Activated CD4-positive, alpha-beta T cell treated with anti-CD3 and anti-CD28 coated beads, Interleukin-2, amount 10 ng/mL, durations not matched to agents 7 days and 5 days (primary cell): ENCODE data around the gene TMC7. TPM values are rescaled to one million over a fixed set of nuclear protein-coding genes. Genes with fewer than 3 reads are reported as not detected.

Experiments
- CTCF ChIA-PET: fragments of 350-600 bp; sonication (Branson Sonifier 250); formaldehyde crosslinking; loops from one replicate; lab custom pipeline; 2021; ENCODE audit warnings: antibody characterized with exemption; lab: Charles Lee
- POLR2A ChIA-PET: fragments of 350-600 bp; sonication (Branson Sonifier 250); formaldehyde crosslinking; loops from one replicate; lab custom pipeline; 2021; ENCODE audit warnings: antibody characterized with exemption; lab: Charles Lee
- DNase-seq: peaks from one replicate; pipeline ENCODE4 v3.0.0-alpha.2; 2020
- H3K27ac Mint-ChIP-seq: one replicate; pipeline ENCODE4 v1.8.0; 2021; ENCODE audit warnings: mild to moderate bottlenecking, moderate library complexity, mixed read lengths
- H3K27me3 Mint-ChIP-seq: one replicate; pipeline ENCODE4 v1.8.0; 2021; ENCODE audit warnings: mixed read lengths
- H3K36me3 Mint-ChIP-seq: one replicate; pipeline ENCODE4 v1.8.0; 2021; ENCODE audit warnings: low read depth, mixed read lengths
- H3K4me1 Mint-ChIP-seq: one replicate; pipeline ENCODE4 v1.8.0; 2021; ENCODE audit warnings: mixed read lengths
- H3K4me3 Mint-ChIP-seq: one replicate; pipeline ENCODE4 v1.8.0; 2021; ENCODE audit warnings: mild to moderate bottlenecking, moderate library complexity, mixed read lengths
- H3K9me3 Mint-ChIP-seq: one replicate; pipeline ENCODE4 v1.8.0; 2021; ENCODE audit warnings: mixed read lengths
- total RNA-seq, 2 experiments: library from RNA; stranded (reverse); gene quantifications; one replicate each; pipeline ENCODE4 v1.2.3, GENCODE V29; 2021

Gene TMC7
- total RNA-seq, 2 experiments from 2014 or later = not detected

- POLR2A ChIA-PET = no interaction called here
- CTCF ChIA-PET = interaction anchor here (2.4 kb wide), 1 partner anchor 11 kb away, joined by 6 read pairs; no protein-coding TSS in a partner anchor
- H3K27ac Mint-ChIP-seq = no peak overlapping the region
- H3K9me3 Mint-ChIP-seq = no peaks in the 10 kb centered on the region
- H3K36me3 Mint-ChIP-seq = no peaks in the 10 kb centered on the region
- DNase-seq = no peak
- H3K27me3 Mint-ChIP-seq = peaks cover 1% of the 10 kb centered on the region
- H3K4me1 Mint-ChIP-seq = no peaks in the 10 kb centered on the region
- H3K4me3 Mint-ChIP-seq = no peak overlapping the region
Measured at GRCh38 chr16:19105891-19106624, 122.3 kb downstream of the TMC7 start.

- no peak for DNase-seq
- ChIA-PET CTCF (no interaction called here), POLR2A (no interaction called here)
- Mint-ChIP-seq H3K9me3 (no peaks in the 10 kb centered on the region), H3K4me1 (no peaks in the 10 kb centered on the region), H3K4me3 (no peak overlapping the region), H3K36me3 (no peaks in the 10 kb centered on the region), H3K27ac (no peak overlapping the region), H3K27me3 (no peaks in the 10 kb centered on the region)
Measured at GRCh38 chr16:19106625-19107020, 122.9 kb downstream of the TMC7 start.

- no peak overlapping the region for H3K4me3 Mint-ChIP-seq
- peaks cover 3% of the 10 kb centered on the region for H3K4me1 Mint-ChIP-seq
- no peaks in the 10 kb centered on the region for H3K9me3 Mint-ChIP-seq
- no peak for DNase-seq
- POLR2A ChIA-PET = no interaction called here
- CTCF ChIA-PET = interaction anchor here (0.6 to 2.4 kb wide), 4 partner anchors 11 to 41 kb away, joined by 3 to 7 read pairs (median 3); partner anchors contain the start of gene COQ7
- peaks cover 14% of the 10 kb centered on the region for H3K27me3 Mint-ChIP-seq
- no peaks in the 10 kb centered on the region for H3K36me3 Mint-ChIP-seq
- no peak overlapping the region for H3K27ac Mint-ChIP-seq
Measured at GRCh38 chr16:19108409-19109287, 124.9 kb downstream of the TMC7 start.

GRCh38 chr16:19109288-19109664 lies 125.5 kb downstream of the TMC7 start:
- H3K36me3 Mint-ChIP-seq = no peaks in the 10 kb centered on the region
- no peaks in the 10 kb centered on the region for H3K9me3 Mint-ChIP-seq
- ChIA-PET CTCF (interaction anchor here (0.6 to 2.4 kb wide), 4 partner anchors 10 to 42 kb away, joined by 3 to 7 read pairs (median 3); partner anchors contain the start of gene COQ7), POLR2A (interaction anchor here (0.7 kb wide), 1 partner anchor 9 kb away, joined by 4 read pairs; no protein-coding TSS in a partner anchor)
- H3K4me3 Mint-ChIP-seq = no peak overlapping the region
- peaks cover 14% of the 10 kb centered on the region for H3K27me3 Mint-ChIP-seq
- no peak for DNase-seq
- no peak overlapping the region for H3K27ac Mint-ChIP-seq
- H3K4me1 Mint-ChIP-seq = peaks cover 3% of the 10 kb centered on the region

GRCh38 chr16:19110537-19111360 lies 127.0 kb downstream of the TMC7 start:
- peaks cover 3% of the 10 kb centered on the region for H3K4me1 Mint-ChIP-seq
- H3K36me3 Mint-ChIP-seq = no peaks in the 10 kb centered on the region
- no peak for DNase-seq
- no peak overlapping the region for H3K4me3 Mint-ChIP-seq
- H3K9me3 Mint-ChIP-seq = no peaks in the 10 kb centered on the region
- ChIA-PET POLR2A (interaction anchor here (0.9 kb wide), 1 partner anchor 13 kb away, joined by 6 read pairs; no protein-coding TSS in a partner anchor), CTCF (interaction anchor here (2.1 to 2.4 kb wide), 2 partner anchors 12 to 24 kb away, joined by 6 to 7 read pairs; no protein-coding TSS in a partner anchor)
- peaks cover 19% of the 10 kb centered on the region for H3K27me3 Mint-ChIP-seq
- H3K27ac Mint-ChIP-seq = no peak overlapping the region

- no peak overlapping the region for H3K4me3 Mint-ChIP-seq
- no peak for DNase-seq
- H3K4me1 Mint-ChIP-seq = peaks cover 4% of the 10 kb centered on the region
- ChIA-PET CTCF (interaction anchor here (0.7 to 2.4 kb wide), 4 partner anchors 10 to 25 kb away, joined by 3 to 7 read pairs (median 4); no protein-coding TSS in a partner anchor), POLR2A (interaction anchor here (0.7 kb wide), 1 partner anchor 589 kb away, joined by 4 read pairs; no protein-coding TSS in a partner anchor)
- no peaks in the 10 kb centered on the region for H3K36me3 Mint-ChIP-seq
- no peaks in the 10 kb centered on the region for H3K9me3 Mint-ChIP-seq
- H3K27me3 Mint-ChIP-seq = peaks cover 24% of the 10 kb centered on the region
- no peak overlapping the region for H3K27ac Mint-ChIP-seq
Measured at GRCh38 chr16:19112099-19112407, 128.3 kb downstream of the TMC7 start.

Other genes with a start within 250 kb of the TMC7 start
- 1,000 to 10,000 TPM; 1,939 to 2,119 TPM for gene RPS15A, start 193.6 kb upstream of the TMC7 start, total RNA-seq
- gene ARL6IP1, start 182.4 kb upstream of the TMC7 start, total RNA-seq = 100 to 1,000 TPM; 276 to 321 TPM
- 100 to 1,000 TPM; 128 to 137 TPM for gene SMG1, start 57.5 kb upstream of the TMC7 start, total RNA-seq
- 10 to 100 TPM; 11.6 to 15.3 TPM for gene COQ7, start 83.7 kb downstream of the TMC7 start, total RNA-seq
- 1 to 10 TPM; 2.1 to 2.3 TPM for gene ITPRIPL2, start 130.0 kb downstream of the TMC7 start, total RNA-seq
- gene SYT17, start 184.3 kb downstream of the TMC7 start, total RNA-seq = not detected